ENCODE measurements around the gene UGT2B11. TPM values are rescaled to one million over a fixed set of nuclear protein-coding genes. Genes with fewer than 3 reads are reported as not detected.

Gene UGT2B11
- total RNA-seq, result not detected in 2 replicates

DNA sequence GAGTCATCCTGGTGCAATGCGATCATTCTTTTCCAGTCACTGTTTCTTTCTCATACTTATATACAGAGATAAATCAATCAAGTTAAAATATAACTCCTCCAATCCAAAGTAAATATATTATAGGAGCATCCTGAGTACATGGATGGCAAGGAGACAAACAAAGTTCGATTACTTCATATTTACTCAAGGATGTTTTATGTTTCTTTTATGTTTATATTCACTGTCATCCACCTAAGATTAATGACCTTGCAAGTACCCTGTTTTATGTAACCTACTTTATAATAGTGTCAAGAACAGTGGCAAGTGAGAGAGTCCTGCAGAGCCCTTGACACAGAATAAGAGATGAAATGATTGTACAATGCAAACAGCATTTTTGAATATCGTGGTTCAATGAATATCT lies at the start of gene UGT2B11:
Gene UGT2B11, minus strand, starts transcription at position 33 of the 400 bp plus-strand sequence. Its CDS starts 26 bp downstream, at position 7.

Other genes starting within 250 kb of the UGT2B11 start
- gene UGT2B7, start 118.3 kb downstream of the UGT2B11 start, total RNA-seq, result not detected in 2 replicates
- not detected in 2 replicates for gene UGT2B28, start 65.7 kb upstream of the UGT2B11 start, total RNA-seq